SJSA1 (cell line): Measurements from ENCODE around the gene TBC1D32. TPM values are rescaled to one million over a fixed set of nuclear protein-coding genes. Genes with fewer than 3 reads are reported as not detected.
"Not testable (repeated sequence)": the region's sequence is repeated elsewhere in the genome, so short reads cannot be mapped to it uniquely, and the experiment has no call there.

ENCODE experiments used
- DNase-seq, 2 experiments: peaks; one replicate each; pipeline ENCODE4 v3.0.0-alpha.2; 2015 to 2020; ENCODE audit warnings: low spot score in 2 of 2, low read depth in 1 of 2
- H3K27ac ChIP-seq: fragments of 250-450 bp; sonication (Bioruptor Pico); 2 replicates; pipeline ENCODE4 v1.5.1; 2020; ENCODE audit warnings: mild to moderate bottlenecking, moderate library complexity
- H3K27me3 ChIP-seq: fragments of 250-450 bp; sonication (Bioruptor Pico); replicated peaks from 2 replicates; pipeline ENCODE4 v1.5.1; 2020; ENCODE audit warnings: mild to moderate bottlenecking, moderate library complexity
- H3K36me3 ChIP-seq: fragments of 250-450 bp; sonication (Bioruptor Pico); 2 replicates; pipeline ENCODE4 v1.5.1; 2020; ENCODE audit warnings: mild to moderate bottlenecking
- H3K4me1 ChIP-seq: fragments of 250-450 bp; sonication (Bioruptor Pico); replicated peaks from 2 replicates; pipeline ENCODE4 v1.6.1; 2021; ENCODE audit warnings: mild to moderate bottlenecking
- H3K4me3 ChIP-seq: fragments of 250-450 bp; sonication (Bioruptor Pico); 2 replicates; pipeline ENCODE4 v1.5.1; 2020; ENCODE audit warnings: mild to moderate bottlenecking
- H3K9me3 ChIP-seq: fragments of 250-450 bp; sonication (Bioruptor Pico); replicated peaks from 2 replicates; pipeline ENCODE4 v1.5.1; 2020; ENCODE audit warnings: mild to moderate bottlenecking
- total RNA-seq: library from RNA; depleted of rRNA; stranded (reverse); fragments of >200 nt; shearing (Covaris generic); gene quantifications from 2 replicates; pipeline ENCODE4 v1.2.3, GENCODE V29; 2014

TBC1D32 gene
- total RNA-seq, 1 experiment from 2014 or later = 4.8 TPM

- not testable (repeated sequence) for H3K9me3 ChIP-seq, H3K27ac ChIP-seq, H3K27me3 ChIP-seq, H3K4me3 ChIP-seq, H3K36me3 ChIP-seq, DNase-seq, H3K4me1 ChIP-seq
These were observed 161.8 kb downstream of the TBC1D32 start for GRCh38 chr6:121172451-121172850.

- Histone ChIP-seq H3K27ac (no peak overlapping the region), H3K27me3 (no peaks in the 10 kb centered on the region), H3K4me3 (no peak overlapping the region), H3K9me3 (no peaks in the 10 kb centered on the region), H3K4me1 (no peaks in the 10 kb centered on the region), H3K36me3 (no peaks in the 10 kb centered on the region)
- DNase-seq = no peak
These were observed 162.4 kb downstream of the TBC1D32 start for GRCh38 chr6:121171879-121172278.

GRCh38 chr6:121161886-121162285, 172.4 kb downstream of the TBC1D32 start:
- Histone ChIP-seq H3K36me3 (no peaks in the 10 kb centered on the region), H3K27ac (no peak overlapping the region), H3K27me3 (no peaks in the 10 kb centered on the region), H3K9me3 (no peaks in the 10 kb centered on the region), H3K4me3 (no peak overlapping the region), H3K4me1 (no peaks in the 10 kb centered on the region)
- DNase-seq = no peak

GRCh38 chr6:121160276-121160675, 174.0 kb downstream of the TBC1D32 start:
- Histone ChIP-seq H3K36me3 (no peaks in the 10 kb centered on the region), H3K27me3 (no peaks in the 10 kb centered on the region), H3K27ac (no peak overlapping the region), H3K4me1 (no peaks in the 10 kb centered on the region), H3K4me3 (no peak overlapping the region), H3K9me3 (no peaks in the 10 kb centered on the region)
- no peak for DNase-seq

GRCh38 chr6:121158891-121159290, 175.4 kb downstream of the TBC1D32 start:
- no peak for DNase-seq
- H3K4me3 ChIP-seq = no peak overlapping the region
- H3K9me3 ChIP-seq = no peaks in the 10 kb centered on the region
- H3K36me3 ChIP-seq = no peaks in the 10 kb centered on the region
- no peaks in the 10 kb centered on the region for H3K4me1 ChIP-seq
- no peak overlapping the region for H3K27ac ChIP-seq
- H3K27me3 ChIP-seq = no peaks in the 10 kb centered on the region

- H3K4me1 ChIP-seq = no peaks in the 10 kb centered on the region
- no peak for DNase-seq
- no peaks in the 10 kb centered on the region for H3K27me3 ChIP-seq
- H3K27ac ChIP-seq = no peak overlapping the region
- H3K36me3 ChIP-seq = no peaks in the 10 kb centered on the region
- H3K4me3 ChIP-seq = no peak overlapping the region
- H3K9me3 ChIP-seq = no peaks in the 10 kb centered on the region; the same call in 1 of the 2 replicates
These were observed 175.8 kb downstream of the TBC1D32 start for GRCh38 chr6:121158438-121158837.

- Histone ChIP-seq H3K36me3 (no peaks in the 10 kb centered on the region; the same call in 1 of the 2 replicates), H3K4me3 (no peak overlapping the region)
- DNase-seq = no peak
These were observed 176.4 kb downstream of the TBC1D32 start for GRCh38 chr6:121157906-121158305.

GRCh38 chr6:121143476-121143875, 190.8 kb downstream of the TBC1D32 start:
- Histone ChIP-seq H3K27me3 (no peaks in the 10 kb centered on the region; the same call in 1 of the 2 replicates), H3K27ac (no peak overlapping the region), H3K4me1 (no peaks in the 10 kb centered on the region), H3K36me3 (no peaks in the 10 kb centered on the region), H3K4me3 (no peak overlapping the region), H3K9me3 (no peaks in the 10 kb centered on the region)
- DNase-seq = no peak

More at GRCh38 chr6:121157906-121158305, 176.4 kb downstream of the TBC1D32 start:
- H3K9me3 ChIP-seq = no peaks in the 10 kb centered on the region; the same call in 1 of the 2 replicates
- no peak overlapping the region for H3K27ac ChIP-seq
- no peaks in the 10 kb centered on the region for H3K4me1 ChIP-seq
- no peaks in the 10 kb centered on the region for H3K27me3 ChIP-seq

- Histone ChIP-seq H3K27ac (no peak overlapping the region), H3K4me1 (no peaks in the 10 kb centered on the region), H3K36me3 (no peaks in the 10 kb centered on the region), H3K27me3 (no peaks in the 10 kb centered on the region; the same call in 1 of the 2 replicates), H3K4me3 (no peak overlapping the region), H3K9me3 (no peaks in the 10 kb centered on the region)
- DNase-seq = no peak
These were observed 192.2 kb downstream of the TBC1D32 start for GRCh38 chr6:121142093-121142492.

- no peak for DNase-seq
These were observed 198.9 kb downstream of the TBC1D32 start for GRCh38 chr6:121135425-121135824.

GRCh38 chr6:121134922-121135321, 199.4 kb downstream of the TBC1D32 start:
- no peak overlapping the region for H3K27ac ChIP-seq
- no peak for DNase-seq
- H3K4me3 ChIP-seq = no peak overlapping the region
- H3K9me3 ChIP-seq = no peaks in the 10 kb centered on the region
- no peaks in the 10 kb centered on the region for H3K4me1 ChIP-seq
- no peaks in the 10 kb centered on the region for H3K27me3 ChIP-seq
- H3K36me3 ChIP-seq = no peaks in the 10 kb centered on the region

More at GRCh38 chr6:121135425-121135824, 198.9 kb downstream of the TBC1D32 start:
- Histone ChIP-seq H3K27me3 (no peaks in the 10 kb centered on the region), H3K9me3 (no peaks in the 10 kb centered on the region), H3K4me1 (no peaks in the 10 kb centered on the region), H3K36me3 (no peaks in the 10 kb centered on the region), H3K4me3 (no peak overlapping the region), H3K27ac (no peak overlapping the region)

- Histone ChIP-seq H3K36me3 (no peaks in the 10 kb centered on the region), H3K4me1 (no peaks in the 10 kb centered on the region), H3K27me3 (no peaks in the 10 kb centered on the region), H3K9me3 (0 out of 2 replicates have a peak, but pooled peaks cover 2% of the 10 kb centered on the region), H3K4me3 (no peak overlapping the region), H3K27ac (no peak overlapping the region)
- DNase-seq = no peak
These were observed 209.7 kb downstream of the TBC1D32 start for GRCh38 chr6:121124600-121124999.

GRCh38 chr6:121112356-121112755, 221.9 kb downstream of the TBC1D32 start:
- no peaks in the 10 kb centered on the region for H3K4me1 ChIP-seq

GRCh38 chr6:121110733-121111132, 223.5 kb downstream of the TBC1D32 start:
- Histone ChIP-seq H3K4me3 (no peak overlapping the region), H3K36me3 (no peaks in the 10 kb centered on the region), H3K27me3 (no peaks in the 10 kb centered on the region), H3K27ac (no peak overlapping the region), H3K4me1 (no peaks in the 10 kb centered on the region), H3K9me3 (no peaks in the 10 kb centered on the region)
- no peak for DNase-seq

More at GRCh38 chr6:121112356-121112755, 221.9 kb downstream of the TBC1D32 start:
- Histone ChIP-seq H3K27ac (no peak overlapping the region), H3K27me3 (no peaks in the 10 kb centered on the region), H3K9me3 (no peaks in the 10 kb centered on the region), H3K4me3 (no peak overlapping the region), H3K36me3 (no peaks in the 10 kb centered on the region)
- DNase-seq = no peak

GRCh38 chr6:121106962-121107361, 227.3 kb downstream of the TBC1D32 start:
- H3K27me3 ChIP-seq = no peaks in the 10 kb centered on the region
- H3K9me3 ChIP-seq = no peaks in the 10 kb centered on the region
- no peaks in the 10 kb centered on the region for H3K36me3 ChIP-seq
- H3K27ac ChIP-seq = no peak overlapping the region
- H3K4me3 ChIP-seq = no peak overlapping the region
- no peaks in the 10 kb centered on the region for H3K4me1 ChIP-seq
- DNase-seq = no peak
